Karpas-422 (cell line): ENCODE data around the gene RPS3A. TPM values are rescaled to one million over a fixed set of nuclear protein-coding genes. Genes with fewer than 3 reads are reported as not detected.
A peak's percentile ranks its signal among the peaks of the same experiment; 100 is the strongest.

Experiments used
- DNase-seq: peaks from one replicate; pipeline ENCODE4 v3.0.0-alpha.2; 2015
- H2AFZ ChIP-seq: fragments of 200-600 bp; sonication (generic); 2 replicates; pipeline ENCODE4 v1.6.1; 2014; ENCODE audit warnings: antibody characterized with exemption, low read length, mixed read lengths
- H3K27ac ChIP-seq: fragments of 200-600 bp; sonication (generic); 2 replicates; pipeline ENCODE4 v1.5.1; 2014; ENCODE audit warnings: mild to moderate bottlenecking, low read length, moderate library complexity
- H3K27me3 ChIP-seq: fragments of 200-600 bp; sonication (generic); 2 replicates; pipeline ENCODE4 v1.6.1; 2014; ENCODE audit warnings: low read length, mixed read lengths
- H3K36me3 ChIP-seq: fragments of 200-600 bp; sonication (generic); 2 replicates; pipeline ENCODE4 v1.6.1; 2014; ENCODE audit warnings: low read length, mixed read lengths; ENCODE audit not compliant: insufficient read depth
- H3K4me1 ChIP-seq: fragments of 200-600 bp; sonication (generic); 2 replicates; pipeline ENCODE4 v1.6.1; 2014; ENCODE audit warnings: mild to moderate bottlenecking, low read length, mixed read lengths
- H3K4me2 ChIP-seq: fragments of 200-600 bp; sonication (generic); 2 replicates; pipeline ENCODE4 v1.6.1; 2014; ENCODE audit warnings: low read length, low read depth, mild to moderate bottlenecking; ENCODE audit not compliant: poor library complexity, severe bottlenecking
- H3K4me3 ChIP-seq: fragments of 200-600 bp; sonication (generic); 2 replicates; pipeline ENCODE4 v1.5.1; 2014; ENCODE audit warnings: mild to moderate bottlenecking, antibody characterized with exemption, low read length, mixed read lengths
- H3K79me2 ChIP-seq: fragments of 200-600 bp; sonication (generic); 2 replicates; pipeline ENCODE4 v1.6.1; 2014; ENCODE audit warnings: mild to moderate bottlenecking, low read length, mixed read lengths
- H3K9ac ChIP-seq: fragments of 200-600 bp; sonication (generic); 2 replicates; pipeline ENCODE4 v1.6.0; 2014; ENCODE audit warnings: low read length
- H3K9me2 ChIP-seq: fragments of 200-600 bp; sonication (generic), shearing (Covaris generic); replicated peaks from 2 replicates; pipeline ENCODE4 v1.6.0; 2014; ENCODE audit warnings: mild to moderate bottlenecking, low read length, moderate library complexity; ENCODE audit not compliant: insufficient read depth
- H3K9me3 ChIP-seq: fragments of 300-700, 200-600 bp; sonication (generic); 2 replicates; pipeline ENCODE4 v1.6.1; 2014; ENCODE audit warnings: low read length, mixed read lengths
- H4K20me1 ChIP-seq: fragments of 200-600 bp; sonication (generic); 2 replicates; pipeline ENCODE4 v1.6.1; 2014; ENCODE audit warnings: mild to moderate bottlenecking, antibody characterized with exemption, low read length, low read depth; ENCODE audit not compliant: insufficient read depth
- total RNA-seq: library from RNA; depleted of rRNA; stranded (reverse); fragments of >200 nt; shearing (Covaris generic); gene quantifications from 2 replicates; pipeline ENCODE4 v1.2.3, GENCODE V29; 2014; ENCODE audit warnings: low replicate concordance

RPS3A gene
- total RNA-seq, 1 experiment from 2014 or later, result 6,606 TPM

DNA sequence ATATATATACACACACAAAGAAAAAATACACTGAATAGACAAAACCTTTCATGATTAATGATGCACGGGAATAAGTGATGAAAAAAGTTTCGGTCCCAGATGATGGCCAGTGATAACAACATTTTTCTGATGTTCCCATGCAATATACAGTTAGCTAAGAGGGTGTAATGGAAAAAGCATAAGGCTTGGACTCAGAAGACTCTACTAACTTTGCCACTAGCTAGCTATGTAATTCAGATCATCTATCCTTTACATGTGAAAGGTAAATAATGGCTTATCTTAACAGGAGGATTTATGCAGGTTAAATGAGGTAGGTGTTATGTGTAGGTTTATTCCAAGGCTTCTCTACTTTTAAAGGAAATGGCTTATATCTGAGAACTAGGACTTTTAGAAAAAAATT lies 4.3 kb downstream of the RPS3A start:
- Histone ChIP-seq H3K79me2 (peaks cover 33% of the 10 kb centered on the region), H3K4me3 (no peak overlapping the region), H2AFZ (no peak overlapping the region), H3K27me3 (no peaks in the 10 kb centered on the region), H3K4me2 (no peak overlapping the region), H3K27ac (no peak overlapping the region), H3K36me3 (peaks cover 78% of the 10 kb centered on the region), H4K20me1 (peaks cover 39% of the 10 kb centered on the region), H3K9me2 (no peaks in the 10 kb centered on the region), H3K4me1 (peaks cover 22% of the 10 kb centered on the region), H3K9ac (no peak overlapping the region), H3K9me3 (no peaks in the 10 kb centered on the region)
- DNase-seq, result no peak

DNA sequence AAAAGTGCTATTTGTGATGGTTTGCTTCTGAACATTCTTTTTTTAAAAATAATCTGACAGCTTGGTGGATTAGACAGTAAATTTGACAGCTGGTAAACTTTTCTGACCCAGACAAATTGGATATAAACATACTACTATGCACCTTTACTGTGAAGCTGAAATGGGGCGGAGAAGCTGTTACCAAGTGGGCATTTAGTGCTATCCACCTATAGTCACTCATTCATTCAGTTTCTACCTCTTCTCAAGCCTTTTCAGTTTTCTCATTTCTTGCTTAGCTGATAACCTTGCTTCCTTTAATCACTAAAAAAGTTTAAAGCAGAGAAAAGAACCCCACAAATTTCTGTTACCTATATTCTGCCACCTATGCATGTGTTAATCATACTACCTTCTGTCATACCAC lies 5.2 kb downstream of the RPS3A start:
- no peak overlapping the region for H3K4me3 ChIP-seq
- DNase-seq, result no peak
- H2AFZ ChIP-seq, result no peak overlapping the region
- no peaks in the 10 kb centered on the region for H3K27me3 ChIP-seq
- H3K79me2 ChIP-seq, result peaks cover 31% of the 10 kb centered on the region
- H3K9me3 ChIP-seq, result no peaks in the 10 kb centered on the region
- H3K36me3 ChIP-seq, result peaks cover 78% of the 10 kb centered on the region
- no peaks in the 10 kb centered on the region for H3K9me2 ChIP-seq
- H3K27ac ChIP-seq, result no peak overlapping the region
- H3K9ac ChIP-seq, result no peak overlapping the region
- peaks cover 38% of the 10 kb centered on the region for H4K20me1 ChIP-seq
- H3K4me1 ChIP-seq, result peaks cover 19% of the 10 kb centered on the region
- H3K4me2 ChIP-seq, result no peak overlapping the region

DNA sequence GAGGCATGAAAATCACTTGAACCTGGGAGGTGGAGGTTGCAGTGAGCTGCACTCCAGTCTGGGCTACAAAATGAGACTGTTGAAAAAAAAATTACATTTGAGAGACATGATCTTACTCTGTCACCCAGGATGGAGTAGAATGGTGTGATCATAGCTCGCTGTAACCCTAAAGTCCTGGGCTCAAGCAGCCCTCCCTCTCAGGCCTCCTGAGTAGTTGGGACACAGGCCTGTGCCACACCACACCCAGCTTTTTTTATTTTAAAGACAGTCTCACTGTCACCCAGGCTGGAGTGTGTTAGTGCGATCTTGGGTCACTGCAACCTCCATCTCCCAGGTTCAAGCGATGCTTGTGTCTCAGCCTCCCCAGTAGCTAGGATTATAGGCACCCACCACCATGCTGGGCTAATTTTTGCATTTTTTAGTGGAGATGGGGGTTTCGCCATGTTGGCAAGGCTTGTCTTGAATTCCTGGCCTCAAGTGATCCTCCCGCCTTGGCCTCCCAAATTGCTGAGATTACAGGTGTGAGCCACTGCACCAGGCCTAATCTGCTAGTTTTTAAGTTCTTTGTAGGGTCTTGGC lies 6.1 kb downstream of the RPS3A start:
- DNase-seq, result peak; percentile 54
- Histone ChIP-seq H3K27ac (no peak overlapping the region), H3K9me3 (no peaks in the 10 kb centered on the region), H3K27me3 (no peaks in the 10 kb centered on the region), H4K20me1 (peaks cover 29% of the 10 kb centered on the region), H3K4me3 (no peak overlapping the region), H3K9ac (no peak overlapping the region), H3K4me1 (peaks cover 17% of the 10 kb centered on the region), H2AFZ (no peak overlapping the region), H3K9me2 (no peaks in the 10 kb centered on the region), H3K4me2 (no peak overlapping the region), H3K36me3 (peaks cover 69% of the 10 kb centered on the region), H3K79me2 (peaks cover 22% of the 10 kb centered on the region)

DNA sequence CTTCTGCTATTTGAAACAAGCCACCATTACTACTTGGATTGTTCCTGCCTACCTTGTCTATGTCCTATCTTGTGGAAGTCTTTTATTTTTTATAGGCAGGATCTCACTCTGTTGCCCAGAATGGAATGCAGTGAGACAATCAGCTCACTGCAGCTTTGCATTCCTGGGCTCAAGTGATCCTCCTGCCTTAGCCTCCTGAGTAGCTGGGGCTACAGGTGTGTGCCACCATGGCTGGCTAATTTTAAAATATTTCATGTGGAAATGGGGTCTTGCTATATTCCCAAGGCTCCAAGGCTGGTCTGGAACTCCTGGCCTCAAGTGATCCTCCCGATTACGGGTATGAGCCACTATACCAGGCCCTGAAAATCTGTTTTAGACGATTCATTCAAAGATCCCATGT lies 7.6 kb downstream of the RPS3A start:
- DNase-seq, result no peak
- H3K9ac ChIP-seq, result no peak overlapping the region
- no peak overlapping the region for H2AFZ ChIP-seq
- H3K4me2 ChIP-seq, result no peak overlapping the region
- peaks cover 6% of the 10 kb centered on the region for H3K79me2 ChIP-seq
- H3K4me3 ChIP-seq, result no peak overlapping the region
- peaks cover 14% of the 10 kb centered on the region for H4K20me1 ChIP-seq
- no peak overlapping the region for H3K27ac ChIP-seq
- H3K27me3 ChIP-seq, result no peaks in the 10 kb centered on the region
- no peaks in the 10 kb centered on the region for H3K9me3 ChIP-seq
- H3K4me1 ChIP-seq, result peaks cover 5% of the 10 kb centered on the region; the same call in 1 of the 2 replicates
- no peaks in the 10 kb centered on the region for H3K9me2 ChIP-seq
- H3K36me3 ChIP-seq, result peaks cover 54% of the 10 kb centered on the region

- Histone ChIP-seq H3K27me3 (no peaks in the 10 kb centered on the region), H3K9ac (no peak overlapping the region), H3K36me3 (peaks cover 24% of the 10 kb centered on the region), H3K4me2 (no peak overlapping the region), H3K9me2 (no peaks in the 10 kb centered on the region), H3K79me2 (no peaks in the 10 kb centered on the region), H2AFZ (no peak overlapping the region), H3K4me3 (no peak overlapping the region), H3K9me3 (no peaks in the 10 kb centered on the region), H3K4me1 (no peaks in the 10 kb centered on the region), H4K20me1 (peaks cover 3% of the 10 kb centered on the region; the same call in 1 of the 2 replicates), H3K27ac (no peak overlapping the region)
- DNase-seq, result peak; percentile 42
These were observed 10.8 kb downstream of the RPS3A start for GRCh38 chr4:151110236-151110635.

DNA sequence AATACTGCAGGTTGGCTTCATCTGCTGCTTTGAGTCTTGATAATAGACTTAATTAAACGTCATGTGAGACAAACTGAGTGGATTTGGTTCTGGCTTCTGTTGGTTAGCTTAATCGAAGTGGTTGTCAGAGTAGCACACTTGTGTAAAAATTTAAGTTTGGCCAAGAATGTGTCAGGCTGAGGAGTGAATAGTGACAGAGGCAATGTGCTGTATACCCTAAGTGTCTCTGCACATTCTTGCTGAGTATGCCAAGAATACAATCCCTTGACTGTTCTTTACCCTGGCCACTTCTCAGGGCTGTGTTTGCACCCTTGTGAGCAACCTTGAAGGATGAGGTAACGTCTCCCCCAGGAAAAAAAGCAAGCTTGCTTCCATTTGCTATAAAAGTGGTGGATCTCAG lies 14.9 kb downstream of the RPS3A start:
- no peak overlapping the region for H2AFZ ChIP-seq

GRCh38 chr4:151114986-151115385 lies 15.6 kb downstream of the RPS3A start:
- H3K27ac ChIP-seq, result no peak overlapping the region
- no peak overlapping the region for H3K4me2 ChIP-seq
- H3K4me1 ChIP-seq, result peaks cover 10% of the 10 kb centered on the region
- no peak for DNase-seq
- no peak overlapping the region for H2AFZ ChIP-seq
- no peak overlapping the region for H3K9ac ChIP-seq
- no peaks in the 10 kb centered on the region for H3K9me2 ChIP-seq
- H3K36me3 ChIP-seq, result no peaks in the 10 kb centered on the region; the same call in 1 of the 2 replicates
- H4K20me1 ChIP-seq, result no peaks in the 10 kb centered on the region
- H3K79me2 ChIP-seq, result no peaks in the 10 kb centered on the region
- no peaks in the 10 kb centered on the region for H3K9me3 ChIP-seq
- H3K27me3 ChIP-seq, result no peaks in the 10 kb centered on the region
- H3K4me3 ChIP-seq, result no peak overlapping the region

More for the DNA sequence above, 14.9 kb downstream of the RPS3A start:
- H3K9ac ChIP-seq, result no peak overlapping the region
- H3K36me3 ChIP-seq, result no peaks in the 10 kb centered on the region; the same call in 1 of the 2 replicates
- H3K27me3 ChIP-seq, result no peaks in the 10 kb centered on the region
- no peak overlapping the region for H3K4me2 ChIP-seq
- DNase-seq, result peak; percentile 53
- peaks cover 10% of the 10 kb centered on the region for H3K4me1 ChIP-seq
- H3K4me3 ChIP-seq, result no peak overlapping the region
- no peaks in the 10 kb centered on the region for H3K79me2 ChIP-seq
- no peaks in the 10 kb centered on the region for H3K9me2 ChIP-seq
- H3K27ac ChIP-seq, result no peak overlapping the region
- no peaks in the 10 kb centered on the region for H4K20me1 ChIP-seq
- no peaks in the 10 kb centered on the region for H3K9me3 ChIP-seq

GRCh38 chr4:151117371-151117962 lies 18.0 kb downstream of the RPS3A start:
- Histone ChIP-seq H3K27me3 (no peaks in the 10 kb centered on the region), H3K4me2 (peak overlapping the region; percentile 65), H3K9ac (peak overlapping the region; percentile 35; the same call in 1 of the 2 replicates), H3K9me3 (no peaks in the 10 kb centered on the region), H4K20me1 (0 out of 2 replicates have a peak, but pooled peaks cover 5% of the 10 kb centered on the region), H3K4me1 (peaks cover 10% of the 10 kb centered on the region), H3K27ac (peak overlapping the region; percentile 60), H2AFZ (peak overlapping the region; percentile 33; the same call in 1 of the 2 replicates), H3K79me2 (no peaks in the 10 kb centered on the region), H3K4me3 (peak overlapping the region; percentile 31; the same call in 1 of the 2 replicates), H3K36me3 (no peaks in the 10 kb centered on the region), H3K9me2 (no peaks in the 10 kb centered on the region)
- peak; percentile 95 for DNase-seq
